Mesothelial cell of epicardium (in vitro differentiated cells): ENCODE results near the gene TOMM7. TPM values are rescaled to one million over a fixed set of nuclear protein-coding genes. Genes with fewer than 3 reads are reported as not detected.
A peak's percentile ranks its signal among the peaks of the same experiment; 100 is the strongest.

Experiments used
- DNase-seq, 2 experiments: peaks; one replicate each; pipeline ENCODE4 v3.0.0; 2021; ENCODE audit warnings: low spot score in 2 of 2; ENCODE audit not compliant: unreplicated experiment in 2 of 2
- H3K27ac Mint-ChIP-seq: 2 replicates; pipeline ENCODE4 v1.8.0; 2021; ENCODE audit warnings: mixed read lengths
- H3K27me3 Mint-ChIP-seq: 2 replicates; pipeline ENCODE4 v1.8.0; 2021; ENCODE audit warnings: low read depth, mixed read lengths
- H3K36me3 Mint-ChIP-seq: 2 replicates; pipeline ENCODE4 v1.8.0; 2021; ENCODE audit warnings: mixed read lengths
- H3K4me1 Mint-ChIP-seq: 2 replicates; pipeline ENCODE4 v1.8.0; 2021; ENCODE audit warnings: mixed read lengths
- H3K4me3 Mint-ChIP-seq: 2 replicates; pipeline ENCODE4 v1.8.0; 2021; ENCODE audit warnings: mild to moderate bottlenecking, moderate library complexity, mixed read lengths
- H3K9me3 Mint-ChIP-seq: 2 replicates; pipeline ENCODE4 v1.8.0; 2021; ENCODE audit warnings: mixed read lengths
- total RNA-seq: library from RNA; stranded (reverse); gene quantifications from 3 replicates; pipeline ENCODE4 v1.2.1, GENCODE V29; 2021
- TF ChIP-seq, protein P1 (sequence below): fragments of 200-600 bp; sonication (generic); IDR thresholded peaks from one replicate; pipeline ENCODE4 v1.5.0; 2021; ENCODE audit warnings: antibody characterized with exemption; ENCODE audit not compliant: unreplicated experiment

TOMM7 gene
- 161 to 179 TPM (median 176 TPM) in 3 replicates for total RNA-seq

DNA sequence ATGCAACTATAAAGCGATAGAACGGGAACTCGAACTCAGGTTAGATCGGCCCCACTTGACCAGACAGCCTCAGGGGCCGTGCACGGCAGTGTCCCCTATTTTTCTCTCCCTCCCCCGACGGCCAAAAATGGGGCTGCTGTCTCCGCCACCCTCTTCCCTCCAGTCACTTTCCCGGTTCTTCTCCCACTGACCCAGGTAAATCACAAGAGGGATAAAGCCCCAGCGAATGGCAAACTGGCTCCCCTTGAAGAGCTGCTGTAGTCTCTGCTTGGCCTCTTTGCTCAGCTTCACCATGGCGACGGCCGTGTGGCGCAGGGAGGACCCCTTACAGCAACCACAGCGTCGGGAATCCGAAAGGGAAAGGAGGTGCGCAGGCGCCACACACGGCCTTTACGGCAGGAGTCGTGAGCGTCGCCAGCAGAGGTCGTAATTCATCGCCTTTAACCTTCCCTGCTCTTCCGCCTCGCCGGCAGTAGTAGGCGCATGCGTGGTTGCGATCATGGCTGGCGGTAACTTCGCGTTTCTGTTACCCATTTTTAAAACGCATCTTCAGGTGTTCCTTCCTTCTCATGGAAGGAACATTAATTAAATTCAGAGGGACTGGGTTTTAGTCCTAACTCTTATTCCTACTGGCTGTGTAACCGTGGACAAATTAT, at the start of gene TOMM7:
Gene TOMM7, minus strand, starts transcription at position 364 of the 656 bp plus-strand sequence. Its CDS starts 70 bp downstream, at position 294.
- Mint-ChIP-seq H3K27ac (peak within 1 kb of the TSS; percentile 93), H3K27me3 (peaks cover 19% of the 10 kb centered on the region), H3K36me3 (peaks cover 5% of the 10 kb centered on the region), H3K4me3 (peak within 1 kb of the TSS; percentile 99), H3K9me3 (no peaks in the 10 kb centered on the region), H3K4me1 (peaks cover 23% of the 10 kb centered on the region)
- TF ChIP-seq, protein P1, sequence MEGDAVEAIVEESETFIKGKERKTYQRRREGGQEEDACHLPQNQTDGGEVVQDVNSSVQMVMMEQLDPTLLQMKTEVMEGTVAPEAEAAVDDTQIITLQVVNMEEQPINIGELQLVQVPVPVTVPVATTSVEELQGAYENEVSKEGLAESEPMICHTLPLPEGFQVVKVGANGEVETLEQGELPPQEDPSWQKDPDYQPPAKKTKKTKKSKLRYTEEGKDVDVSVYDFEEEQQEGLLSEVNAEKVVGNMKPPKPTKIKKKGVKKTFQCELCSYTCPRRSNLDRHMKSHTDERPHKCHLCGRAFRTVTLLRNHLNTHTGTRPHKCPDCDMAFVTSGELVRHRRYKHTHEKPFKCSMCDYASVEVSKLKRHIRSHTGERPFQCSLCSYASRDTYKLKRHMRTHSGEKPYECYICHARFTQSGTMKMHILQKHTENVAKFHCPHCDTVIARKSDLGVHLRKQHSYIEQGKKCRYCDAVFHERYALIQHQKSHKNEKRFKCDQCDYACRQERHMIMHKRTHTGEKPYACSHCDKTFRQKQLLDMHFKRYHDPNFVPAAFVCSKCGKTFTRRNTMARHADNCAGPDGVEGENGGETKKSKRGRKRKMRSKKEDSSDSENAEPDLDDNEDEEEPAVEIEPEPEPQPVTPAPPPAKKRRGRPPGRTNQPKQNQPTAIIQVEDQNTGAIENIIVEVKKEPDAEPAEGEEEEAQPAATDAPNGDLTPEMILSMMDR: no peak
- peak; percentile 84 to 85 for DNase-seq

DNA sequence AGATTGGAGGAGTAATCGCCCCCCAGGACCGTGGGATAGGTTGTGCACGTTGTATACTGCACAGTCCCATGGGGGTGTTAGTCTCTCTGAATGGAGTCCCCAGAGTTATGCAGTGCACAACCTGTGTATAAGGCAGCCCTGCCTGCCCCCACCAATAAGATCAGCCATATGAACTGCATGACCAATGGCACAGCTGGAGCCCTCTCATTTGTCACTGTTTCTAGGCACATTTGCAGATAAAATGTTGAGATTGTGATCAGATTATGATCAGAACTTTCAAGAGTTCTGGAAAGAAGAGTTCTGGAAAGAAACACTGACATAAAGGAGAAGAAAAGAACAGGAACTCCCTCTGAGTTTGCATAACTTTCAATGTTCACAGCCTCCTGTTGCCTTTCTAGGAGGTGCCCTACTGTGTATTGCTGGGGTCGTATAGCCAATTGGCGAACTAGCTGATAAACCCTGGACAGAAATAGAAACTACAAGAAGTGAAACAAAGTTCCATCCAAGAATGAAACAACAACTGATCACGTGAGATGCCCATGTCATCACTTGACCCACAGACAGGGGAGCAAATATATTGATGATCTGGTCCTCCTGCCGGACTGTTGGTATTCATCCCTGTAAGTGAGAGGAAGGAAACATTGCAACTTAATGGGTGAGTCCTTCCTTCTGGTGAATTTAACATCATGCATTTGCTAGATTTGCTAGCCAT, 49.6 kb upstream of the TOMM7 start:
- Mint-ChIP-seq H3K4me3 (no peak overlapping the region), H3K27me3 (no peaks in the 10 kb centered on the region), H3K36me3 (no peaks in the 10 kb centered on the region), H3K9me3 (no peaks in the 10 kb centered on the region), H3K27ac (no peak overlapping the region), H3K4me1 (no peaks in the 10 kb centered on the region)
- no peak for DNase-seq
- TF ChIP-seq, protein P1: no peak

DNA sequence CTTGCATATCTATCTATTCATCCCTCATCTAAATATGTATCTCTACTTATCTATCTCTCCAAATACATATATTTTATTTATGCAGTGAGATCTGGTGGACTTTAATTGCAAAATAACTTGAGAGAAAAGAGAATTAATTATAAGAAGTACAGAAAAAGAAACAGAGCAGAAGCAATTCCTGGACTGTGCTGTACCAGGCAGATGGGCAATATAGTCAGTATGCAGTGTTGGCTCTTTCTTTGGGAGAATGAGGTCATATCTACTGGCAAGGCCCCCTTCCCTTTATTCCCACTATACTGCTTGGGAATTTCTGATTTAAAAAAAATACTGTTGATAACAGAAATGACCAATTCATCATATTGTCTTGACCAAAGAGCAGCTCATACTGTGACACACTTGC, 49.0 kb upstream of the TOMM7 start:
- DNase-seq: no peak
- H3K9me3 Mint-ChIP-seq: no peaks in the 10 kb centered on the region
- TF ChIP-seq, protein P1: no peak
- no peaks in the 10 kb centered on the region for H3K4me1 Mint-ChIP-seq
- H3K4me3 Mint-ChIP-seq: no peak overlapping the region
- no peaks in the 10 kb centered on the region for H3K36me3 Mint-ChIP-seq
- no peaks in the 10 kb centered on the region for H3K27me3 Mint-ChIP-seq
- no peak overlapping the region for H3K27ac Mint-ChIP-seq

DNA sequence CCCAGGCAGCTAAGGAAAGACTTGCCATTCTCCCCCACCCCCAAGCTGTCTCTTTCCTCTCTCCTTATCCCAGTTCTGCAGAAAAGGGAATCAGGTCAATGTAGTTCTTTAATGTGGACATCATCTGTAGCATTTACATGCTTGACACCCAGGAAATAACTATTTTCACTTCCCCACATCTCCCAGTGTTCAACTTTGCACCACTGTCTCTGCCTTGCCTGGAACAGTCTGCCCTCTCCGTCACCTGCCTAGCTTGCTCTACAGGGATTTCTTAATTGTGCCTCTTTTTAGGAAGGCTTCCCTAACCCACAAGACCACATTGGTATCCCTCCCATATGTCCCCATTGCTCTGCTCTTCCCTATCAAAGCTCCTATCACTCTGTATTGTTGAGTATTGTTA, 45.9 kb upstream of the TOMM7 start:
- no peaks in the 10 kb centered on the region for H3K27me3 Mint-ChIP-seq

GRCh38 chr7:22867589-22867988, 44.9 kb upstream of the TOMM7 start:
- TF ChIP-seq, protein P1: no peak
- Mint-ChIP-seq H3K27me3 (no peaks in the 10 kb centered on the region), H3K27ac (no peak overlapping the region), H3K4me3 (no peak overlapping the region), H3K4me1 (no peaks in the 10 kb centered on the region), H3K36me3 (no peaks in the 10 kb centered on the region), H3K9me3 (no peaks in the 10 kb centered on the region)
- DNase-seq: no peak

More for the DNA sequence above, 45.9 kb upstream of the TOMM7 start:
- DNase-seq: no peak
- no peaks in the 10 kb centered on the region for H3K36me3 Mint-ChIP-seq
- H3K4me1 Mint-ChIP-seq: no peaks in the 10 kb centered on the region
- no peak overlapping the region for H3K4me3 Mint-ChIP-seq
- no peaks in the 10 kb centered on the region for H3K9me3 Mint-ChIP-seq
- no peak overlapping the region for H3K27ac Mint-ChIP-seq
- TF ChIP-seq, protein P1: no peak
